Panc1 (cell line): ENCODE results near the gene CPLX3. TPM values are rescaled to one million over a fixed set of nuclear protein-coding genes. Genes with fewer than 3 reads are reported as not detected.

ENCODE experiments used
- ATAC-seq: fragments of 200-7000 bp; cut with Tn5 transposase; 2 replicates; pipeline ENCODE4 v1.9.1; 2020; ENCODE audit warnings: mild to moderate bottlenecking, moderate library complexity
- BruUV-seq: library from RNA; stranded (reverse); fragments of 400-500 nt; replicated peaks from 2 replicates; lab custom pipeline; 2021; lab: Mats Ljungman, UMichigan
- CTCF ChIA-PET: fragments of 300-600 bp; sonication (Branson Sonifier 250); formaldehyde crosslinking; loops from one replicate; lab custom pipeline; 2022; ENCODE audit warnings: antibody characterized with exemption; lab: Charles Lee
- POLR2A ChIA-PET: fragments of 300-600 bp; sonication (Branson Sonifier 250); formaldehyde crosslinking; loops from one replicate; lab custom pipeline; 2022; ENCODE audit warnings: antibody characterized with exemption; lab: Charles Lee
- DNase-seq: peaks from one replicate; pipeline ENCODE4 v3.0.0-alpha.2; 2010; ENCODE audit warnings: low read depth, low spot score
- H3K27ac ChIP-seq: 2 replicates; pipeline ENCODE4 v1.5.1; 2011; ENCODE audit warnings: mild to moderate bottlenecking, low read length, inconsistent platforms
- H3K27me3 ChIP-seq: fragments of 200-500 bp; sonication (Bioruptor generic); 2 replicates; pipeline ENCODE4 v1.6.0; 2014; ENCODE audit warnings: low read length, inconsistent platforms; ENCODE audit not compliant: control insufficient read depth, insufficient read depth
- H3K36me3 ChIP-seq: fragments of 200-500 bp; sonication (Bioruptor generic); 2 replicates; pipeline ENCODE4 v1.5.1; 2014; ENCODE audit warnings: inconsistent platforms, mild to moderate bottlenecking, low read length, moderate library complexity; ENCODE audit not compliant: control insufficient read depth, insufficient read depth
- H3K4me1 ChIP-seq: 2 replicates; pipeline ENCODE4 v1.5.1; 2011; ENCODE audit warnings: inconsistent platforms, mild to moderate bottlenecking, low read length, moderate library complexity; ENCODE audit not compliant: control insufficient read depth, insufficient read depth
- H3K4me3 ChIP-seq, 2 experiments: 2 replicates each; pipeline ENCODE4 v1.5.1; 2011 to 2012; ENCODE audit warnings: low read depth in 2 of 2, low read length in 2 of 2, mild to moderate bottlenecking in 2 of 2, inconsistent platforms in 1 of 2, moderate library complexity in 1 of 2
- H3K9me3 ChIP-seq: fragments of 200-500 bp; sonication (Bioruptor generic); 2 replicates; pipeline ENCODE4 v1.5.1; 2014; ENCODE audit warnings: low read depth, mild to moderate bottlenecking, inconsistent platforms, low read length, moderate library complexity; ENCODE audit not compliant: control insufficient read depth, insufficient read depth
- POLR2AphosphoS5 ChIP-seq: IDR thresholded peaks from 2 replicates; pipeline ENCODE4 v1.6.1; 2012; ENCODE audit warnings: mild to moderate bottlenecking, low read depth, low read length, moderate library complexity
- SIN3A ChIP-seq: IDR thresholded peaks from 2 replicates; pipeline ENCODE4 v1.6.1; 2012; ENCODE audit warnings: low read depth, mild to moderate bottlenecking, low read length, moderate library complexity, borderline replicate concordance; ENCODE audit not compliant: insufficient read depth
- TCF7L2 ChIP-seq: IDR thresholded peaks from 2 replicates; pipeline ENCODE4 v1.6.1; 2011; ENCODE audit warnings: mild to moderate bottlenecking, low read depth, low read length, inconsistent platforms
- in situ Hi-C: cut with HindIII; loops from 2 replicates; pipeline ENCODE4 v1.10.0; 2016; ENCODE audit warnings: low sequenced_read_pairs, low pct_unique_long_range_greater_than_20kb
- intact Hi-C: fragments of 100-400 bp; cut with micrococcal nuclease; formaldehyde crosslinking; loops from one replicate; pipeline ENCODE4 v1.10.0; 2022; ENCODE audit not compliant: unreplicated experiment
- total RNA-seq: library from RNA; stranded (reverse); gene quantifications from one replicate; pipeline ENCODE4 v1.2.1, GENCODE V29; 2021; ENCODE audit not compliant: unreplicated experiment
- TF ChIP-seq, protein P1 (sequence below), 2 experiments: IDR thresholded peaks; 2 replicates each; pipeline ENCODE4 v1.6.1; 2011 to 2012; ENCODE audit warnings: low read depth in 2 of 2, control low read depth in 1 of 2, low read length in 1 of 2, mild to moderate bottlenecking in 1 of 2, moderate library complexity in 1 of 2; ENCODE audit not compliant: insufficient read depth in 1 of 2
- TF ChIP-seq, protein P2 (sequence below): fragments of 450-650 bp; IDR thresholded peaks from 2 replicates; pipeline ENCODE4 v1.5.1; 2017; ENCODE audit warnings: mild to moderate bottlenecking

The CPLX3 gene
- total RNA-seq, 1 experiment from 2014 or later = not detected

DNA sequence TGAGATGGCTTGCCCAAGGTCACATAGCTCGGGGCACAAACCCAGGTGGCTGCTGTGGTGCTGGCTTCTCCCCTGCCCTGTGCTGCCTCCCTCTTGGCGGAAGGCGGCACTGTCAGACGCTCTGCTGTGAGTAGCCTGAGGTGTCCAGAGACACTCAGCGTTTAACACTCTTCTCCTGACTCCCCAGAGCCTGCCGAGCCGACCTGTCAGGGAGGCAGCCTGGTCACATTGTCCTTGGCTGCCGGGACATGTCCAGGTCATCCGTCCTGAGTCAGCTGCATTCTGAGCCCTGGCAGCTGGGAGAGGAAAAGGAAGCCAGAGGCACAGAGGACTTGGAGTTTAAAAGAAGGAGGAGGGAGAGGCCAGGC, 9.1 kb upstream of the CPLX3 start:
- TF ChIP-seq POLR2AphosphoS5 (no peak), SIN3A (no peak), TCF7L2 (no peak)
- TF ChIP-seq, protein P1, sequence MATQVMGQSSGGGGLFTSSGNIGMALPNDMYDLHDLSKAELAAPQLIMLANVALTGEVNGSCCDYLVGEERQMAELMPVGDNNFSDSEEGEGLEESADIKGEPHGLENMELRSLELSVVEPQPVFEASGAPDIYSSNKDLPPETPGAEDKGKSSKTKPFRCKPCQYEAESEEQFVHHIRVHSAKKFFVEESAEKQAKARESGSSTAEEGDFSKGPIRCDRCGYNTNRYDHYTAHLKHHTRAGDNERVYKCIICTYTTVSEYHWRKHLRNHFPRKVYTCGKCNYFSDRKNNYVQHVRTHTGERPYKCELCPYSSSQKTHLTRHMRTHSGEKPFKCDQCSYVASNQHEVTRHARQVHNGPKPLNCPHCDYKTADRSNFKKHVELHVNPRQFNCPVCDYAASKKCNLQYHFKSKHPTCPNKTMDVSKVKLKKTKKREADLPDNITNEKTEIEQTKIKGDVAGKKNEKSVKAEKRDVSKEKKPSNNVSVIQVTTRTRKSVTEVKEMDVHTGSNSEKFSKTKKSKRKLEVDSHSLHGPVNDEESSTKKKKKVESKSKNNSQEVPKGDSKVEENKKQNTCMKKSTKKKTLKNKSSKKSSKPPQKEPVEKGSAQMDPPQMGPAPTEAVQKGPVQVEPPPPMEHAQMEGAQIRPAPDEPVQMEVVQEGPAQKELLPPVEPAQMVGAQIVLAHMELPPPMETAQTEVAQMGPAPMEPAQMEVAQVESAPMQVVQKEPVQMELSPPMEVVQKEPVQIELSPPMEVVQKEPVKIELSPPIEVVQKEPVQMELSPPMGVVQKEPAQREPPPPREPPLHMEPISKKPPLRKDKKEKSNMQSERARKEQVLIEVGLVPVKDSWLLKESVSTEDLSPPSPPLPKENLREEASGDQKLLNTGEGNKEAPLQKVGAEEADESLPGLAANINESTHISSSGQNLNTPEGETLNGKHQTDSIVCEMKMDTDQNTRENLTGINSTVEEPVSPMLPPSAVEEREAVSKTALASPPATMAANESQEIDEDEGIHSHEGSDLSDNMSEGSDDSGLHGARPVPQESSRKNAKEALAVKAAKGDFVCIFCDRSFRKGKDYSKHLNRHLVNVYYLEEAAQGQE (IDR thresholded peaks at IDR 0.05; ENCODE audit: insufficient read depth in 1 of 2, low read depth in 2 of 2, low read length in 1 of 2) = no peak
- TF ChIP-seq, protein P2, sequence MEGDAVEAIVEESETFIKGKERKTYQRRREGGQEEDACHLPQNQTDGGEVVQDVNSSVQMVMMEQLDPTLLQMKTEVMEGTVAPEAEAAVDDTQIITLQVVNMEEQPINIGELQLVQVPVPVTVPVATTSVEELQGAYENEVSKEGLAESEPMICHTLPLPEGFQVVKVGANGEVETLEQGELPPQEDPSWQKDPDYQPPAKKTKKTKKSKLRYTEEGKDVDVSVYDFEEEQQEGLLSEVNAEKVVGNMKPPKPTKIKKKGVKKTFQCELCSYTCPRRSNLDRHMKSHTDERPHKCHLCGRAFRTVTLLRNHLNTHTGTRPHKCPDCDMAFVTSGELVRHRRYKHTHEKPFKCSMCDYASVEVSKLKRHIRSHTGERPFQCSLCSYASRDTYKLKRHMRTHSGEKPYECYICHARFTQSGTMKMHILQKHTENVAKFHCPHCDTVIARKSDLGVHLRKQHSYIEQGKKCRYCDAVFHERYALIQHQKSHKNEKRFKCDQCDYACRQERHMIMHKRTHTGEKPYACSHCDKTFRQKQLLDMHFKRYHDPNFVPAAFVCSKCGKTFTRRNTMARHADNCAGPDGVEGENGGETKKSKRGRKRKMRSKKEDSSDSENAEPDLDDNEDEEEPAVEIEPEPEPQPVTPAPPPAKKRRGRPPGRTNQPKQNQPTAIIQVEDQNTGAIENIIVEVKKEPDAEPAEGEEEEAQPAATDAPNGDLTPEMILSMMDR = no peak; the same call in 1 of the 2 replicates
- CTCF ChIA-PET = interaction anchor here (0.6 to 1.9 kb wide), 4 partner anchors 26 to 183 kb away, joined by 3 to 15 read pairs (median 8); no protein-coding TSS in a partner anchor
- POLR2A ChIA-PET = no interaction called here
- peak; percentile 74 for ATAC-seq
- Histone ChIP-seq H3K4me1 (peaks cover 4% of the 10 kb centered on the region; the same call in 1 of the 2 replicates), H3K27ac (no peak overlapping the region), H3K36me3 (no peaks in the 10 kb centered on the region), H3K9me3 (no peaks in the 10 kb centered on the region), H3K27me3 (no peaks in the 10 kb centered on the region), H3K4me3 (no peak overlapping the region)
- no peak for DNase-seq
- intact Hi-C loops = no loop called here
- no TSS peak for BruUV-seq
- in situ Hi-C loops = no loop called here

DNA sequence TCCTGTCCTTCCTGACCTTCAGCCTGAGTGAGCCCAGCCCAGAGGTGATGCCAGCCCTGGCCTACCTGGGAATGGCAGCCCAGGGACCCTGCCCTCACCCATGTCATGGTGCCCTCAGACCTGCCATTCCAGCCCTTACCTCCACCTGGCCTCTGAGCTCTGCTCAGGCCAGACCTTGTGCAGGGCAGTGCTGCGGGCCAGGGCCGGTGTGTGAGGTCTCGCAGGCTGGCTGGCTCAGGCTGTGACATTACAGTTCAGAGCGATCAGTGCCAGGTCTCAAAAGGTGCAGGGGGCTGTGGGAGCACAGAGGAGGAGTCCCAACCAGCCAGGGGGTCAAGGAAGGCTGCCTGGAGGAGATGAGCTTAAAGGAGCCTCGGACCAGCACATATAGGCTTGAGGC, 6.4 kb upstream of the CPLX3 start:
- intact Hi-C loops (no loop called here), in situ Hi-C loops (no loop called here)
- Histone ChIP-seq H3K27me3 (no peaks in the 10 kb centered on the region), H3K4me3 (no peak overlapping the region), H3K4me1 (peaks cover 4% of the 10 kb centered on the region; the same call in 1 of the 2 replicates), H3K27ac (no peak overlapping the region), H3K36me3 (no peaks in the 10 kb centered on the region), H3K9me3 (no peaks in the 10 kb centered on the region)
- DNase-seq (no peak), ATAC-seq (no peak)
- CTCF ChIA-PET = no interaction called here
- no TSS peak for BruUV-seq
- POLR2A ChIA-PET = interaction anchor here (0.6 kb wide), 1 partner anchor 25 kb away, joined by 3 read pairs; no protein-coding TSS in a partner anchor
- TF ChIP-seq, protein P2 = no peak
- TF ChIP-seq SIN3A (no peak), TCF7L2 (no peak), POLR2AphosphoS5 (no peak)
- TF ChIP-seq, protein P1 (IDR thresholded peaks at IDR 0.05; ENCODE audit: insufficient read depth in 1 of 2, low read depth in 2 of 2, low read length in 1 of 2) = no peak
